AG09309 (cell line): ENCODE results near the gene ZSCAN12.

Experiments
- DNase-seq: peaks from one replicate; pipeline ENCODE4 v3.0.0-alpha.2; 2010; ENCODE audit warnings: low read depth
- H3K4me3 ChIP-seq: 2 replicates; pipeline ENCODE4 v1.5.1; 2011; ENCODE audit warnings: mild to moderate bottlenecking, low read depth, low read length, moderate library complexity; ENCODE audit not compliant: control insufficient read depth
- CTCF ChIP-seq: IDR thresholded peaks from 2 replicates; pipeline ENCODE4 v1.5.1; 2011; ENCODE audit warnings: mild to moderate bottlenecking, low read depth, low read length, inconsistent platforms; ENCODE audit not compliant: insufficient read depth, control insufficient read depth; ENCODE audit errors: missing control alignments

The ZSCAN12 gene

GRCh38 chr6:28355743-28356665 is 43.5 kb downstream of the ZSCAN12 start:
- peak; percentile 73 for DNase-seq
- peak; percentile 69 for TF ChIP-seq CTCF
- peak overlapping the region; percentile 53 for H3K4me3 ChIP-seq

- DNase-seq = no peak
- TF ChIP-seq CTCF = no peak
- peak overlapping the region; percentile 53 for H3K4me3 ChIP-seq
Observed at GRCh38 chr6:28354688-28355554, 44.6 kb downstream of the ZSCAN12 start.

GRCh38 chr6:28353981-28354676 is 45.4 kb downstream of the ZSCAN12 start:
- no peak overlapping the region for H3K4me3 ChIP-seq
- no peak for DNase-seq
- TF ChIP-seq CTCF = no peak

GRCh38 chr6:28353356-28353755 is 46.2 kb downstream of the ZSCAN12 start:
- no peak for DNase-seq

GRCh38 chr6:28351493-28351925 is 48.0 kb downstream of the ZSCAN12 start:
- H3K4me3 ChIP-seq = no peak overlapping the region
- no peak for DNase-seq
- no peak for TF ChIP-seq CTCF

More at GRCh38 chr6:28353356-28353755, 46.2 kb downstream of the ZSCAN12 start:
- TF ChIP-seq CTCF = no peak
- no peak overlapping the region for H3K4me3 ChIP-seq

GRCh38 chr6:28351087-28351486 is 48.5 kb downstream of the ZSCAN12 start:
- no peak for DNase-seq
- H3K4me3 ChIP-seq = no peak overlapping the region
- TF ChIP-seq CTCF = no peak
